Measurements from ENCODE around the gene NBEA.
"Not testable (repeated sequence)": the region's sequence is repeated elsewhere in the genome, so short reads cannot be mapped to it uniquely, and the experiment has no call there.

DNA sequence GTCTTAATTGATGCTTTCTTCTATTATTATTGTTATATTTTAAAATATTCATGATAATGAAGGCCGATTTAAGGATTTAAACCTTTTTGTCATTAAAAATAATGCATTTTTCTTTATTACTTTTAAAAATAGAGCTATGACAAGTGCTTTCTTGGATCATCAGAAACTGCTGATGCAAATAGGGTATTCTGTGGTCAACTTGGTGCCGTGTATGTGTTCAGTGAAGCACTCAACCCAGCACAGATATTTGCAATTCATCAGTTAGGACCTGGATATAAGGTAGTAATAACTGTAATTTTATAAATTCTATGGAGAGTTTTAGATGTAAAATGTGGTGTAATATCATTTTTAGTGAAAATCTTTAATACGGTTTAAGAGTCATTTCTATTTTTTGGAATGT, 116.5 kb downstream of the NBEA start:
- TF ChIP-seq, protein P1, sequence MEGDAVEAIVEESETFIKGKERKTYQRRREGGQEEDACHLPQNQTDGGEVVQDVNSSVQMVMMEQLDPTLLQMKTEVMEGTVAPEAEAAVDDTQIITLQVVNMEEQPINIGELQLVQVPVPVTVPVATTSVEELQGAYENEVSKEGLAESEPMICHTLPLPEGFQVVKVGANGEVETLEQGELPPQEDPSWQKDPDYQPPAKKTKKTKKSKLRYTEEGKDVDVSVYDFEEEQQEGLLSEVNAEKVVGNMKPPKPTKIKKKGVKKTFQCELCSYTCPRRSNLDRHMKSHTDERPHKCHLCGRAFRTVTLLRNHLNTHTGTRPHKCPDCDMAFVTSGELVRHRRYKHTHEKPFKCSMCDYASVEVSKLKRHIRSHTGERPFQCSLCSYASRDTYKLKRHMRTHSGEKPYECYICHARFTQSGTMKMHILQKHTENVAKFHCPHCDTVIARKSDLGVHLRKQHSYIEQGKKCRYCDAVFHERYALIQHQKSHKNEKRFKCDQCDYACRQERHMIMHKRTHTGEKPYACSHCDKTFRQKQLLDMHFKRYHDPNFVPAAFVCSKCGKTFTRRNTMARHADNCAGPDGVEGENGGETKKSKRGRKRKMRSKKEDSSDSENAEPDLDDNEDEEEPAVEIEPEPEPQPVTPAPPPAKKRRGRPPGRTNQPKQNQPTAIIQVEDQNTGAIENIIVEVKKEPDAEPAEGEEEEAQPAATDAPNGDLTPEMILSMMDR (IDR thresholded peaks at IDR 0.05) = not testable (repeated sequence)
- TF ChIP-seq POLR2A (IDR thresholded peaks at IDR 0.05) = not testable (repeated sequence)
